Heart left ventricle (tissue), 16 donors: ENCODE measurements around the gene ACYP1. TPM values are rescaled to one million over a fixed set of nuclear protein-coding genes. Genes with fewer than 3 reads are reported as not detected.

Experiments used
- ATAC-seq, 4 donors: fragments of 200-7000 bp; cut with Tn5 transposase; one replicate each; pipeline ENCODE4 v1.9.1; 2020 to 2022; ENCODE audit warnings: moderate library complexity in 4 of 4, mild to moderate bottlenecking in 3 of 4, moderate number of reproducible peaks in 1 of 4
- DNase-seq, 5 donors: peaks; one replicate each; pipeline ENCODE4 v3.0.0-alpha.2; 2020
- H3K27ac ChIP-seq, 12 donors: fragments of 200-600 bp; sonication (generic) in 4 of 12; one replicate each; pipeline versions ENCODE4 v1.5.0 to v1.8.0; 2016 to 2022; ENCODE audit warnings: mild to moderate bottlenecking in 2 of 12
- H3K27me3 ChIP-seq, 9 donors: fragments of 200-600 bp; sonication (generic) in 2 of 9; one replicate each; pipeline versions ENCODE4 v1.5.1 to v1.8.0; 2016 to 2022; ENCODE audit warnings: mild to moderate bottlenecking in 3 of 9
- H3K36me3 ChIP-seq, 9 donors: fragments of 200-600 bp; sonication (generic) in 2 of 9; one replicate each; pipeline versions ENCODE4 v1.5.0 to v1.8.0; 2018 to 2022; ENCODE audit warnings: mild to moderate bottlenecking in 2 of 9
- H3K4me1 ChIP-seq, 12 donors: fragments of 200-600 bp; sonication (generic) in 4 of 12; one replicate each; pipeline versions ENCODE4 v1.5.0 to v1.8.0; 2016 to 2022; ENCODE audit warnings: mild to moderate bottlenecking in 3 of 12
- H3K4me3 ChIP-seq, 12 donors: fragments of 200-600 bp; sonication (generic) in 4 of 12; one replicate each; pipeline versions ENCODE4 v1.5.0 to v1.8.0; 2017 to 2022; ENCODE audit warnings: mild to moderate bottlenecking in 9 of 12, moderate library complexity in 4 of 12
- H3K9me3 ChIP-seq, 12 donors: fragments of 200-600 bp; sonication (generic) in 4 of 12; one replicate each; pipeline versions ENCODE4 v1.5.0 to v1.8.0; 2016 to 2022; ENCODE audit warnings: mild to moderate bottlenecking in 1 of 12
- CTCF ChIP-seq, 12 donors: fragments of 200-600 bp; sonication (generic) in 4 of 12; IDR thresholded peaks; one replicate each; pipeline versions ENCODE4 v1.5.0 to v1.8.0; 2018 to 2022; ENCODE audit warnings: antibody characterized with exemption in 12 of 12, mild to moderate bottlenecking in 5 of 12
- POLR2A ChIP-seq, 2 donors: fragments of 450-650 bp; IDR thresholded peaks; one replicate each; pipeline ENCODE4 v1.6.1; 2017; ENCODE audit warnings: antibody characterized with exemption in 2 of 2, mild to moderate bottlenecking in 2 of 2, moderate library complexity in 2 of 2
- WGBS, 4 donors: extraction: QIAGEN DNeasy Blood & Tissue Kit in 2 of 4; methylation state at CpG; one replicate each; pipeline versions ENCODE4 v1.1.5 to v1.1.7; 2013 to 2018; 5-methylcytosine and 5-hydroxymethylcytosine counted together
- intact Hi-C, 10 donors: fragments of 100-400 bp; cut with DNase I; formaldehyde crosslinking; loops; one replicate each; pipeline versions ENCODE4 v1.11.1 to v1.14.2; 2022
- polyA plus RNA-seq, 2 donors: library from polyadenylated mRNA; stranded (reverse); fragments of 200-250 nt; gene quantifications; one replicate each; pipeline ENCODE4 v1.2.3, GENCODE V29; 2013
- total RNA-seq, 9 donors: library from RNA; depleted of rRNA in 2 of 9; stranded (reverse); fragments of >200 nt in 2 of 9; fragmentation: NEBNext Ultra II Directional in 3 of 9; extraction: Animal tissue kit (Norgen Biotek cat#: 25700) in 3 of 9; gene quantifications; one replicate each; pipeline versions ENCODE4 v1.1.0 to v1.2.4, GENCODE V29; 2016 to 2023
- donor health status: ischemic (EF 13 %, LVEDD 7.1; RV severe dilation, severe dysfunction).
- donor health status: healthy with polysubstance abuse.
- donor health status: DM: no; HTN: yes; CAD: no.
- donor health status: DM: no; HTN: no; CAD: no.
- donor health status: ischemic (EF 25% LVEDD 6.9; RV normal size, moderate dysfunction).
- donor health status: ischemic (EF 25% LVEDD 5.7; RV mildly dilated, moderate dysfunction).
- donor health status: healthy.
- donor health status: DM: yes; HTN: yes; CAD: no.
- donor health status: ischemic (EF 35%, LVEDD 5.7; RV mildly dilated, moderate dysfunction).
- donor health status: nonischemic (EF 11% LVEDD 7.7; RV severe dilation, severe dysfunction).
- donor health status: DM: yes; HTN: yes; CAD: no.
- donor health status: PGD.
- donor health status: ischemic (EF 29% LVEDD 5.4; RV normal size, mild dysfunction).
- donor health status: nonischemic (EF 23%, LVEDD 6.1; RV moderate dilation, normal function).

ACYP1 gene
- total and polyA plus RNA-seq, 11 donors: 6.7 to 20.0 (median 11.4) TPM

- TF ChIP-seq CTCF (IDR thresholded peaks at IDR 0.05) (no peak), POLR2A (IDR thresholded peaks at IDR 0.05) (no peak)
- WGBS, 4 donors: 32 to 46% (median 37%) methylated on average over 1 of the region's 1 CpG
- H3K4me3 ChIP-seq: no peak overlapping the region
- H3K27me3 ChIP-seq: no peaks in the 10 kb centered on the region
- peaks cover 0 to 6% (median 0%) of the 10 kb centered on the region in 12 donors for H3K4me1 ChIP-seq
- no peak for ATAC-seq
- no peaks in the 10 kb centered on the region for H3K9me3 ChIP-seq
- no peak overlapping the region for H3K27ac ChIP-seq
- intact Hi-C loops: no loop called here
- H3K36me3 ChIP-seq: peaks cover 0 to 100% (median 99%) of the 10 kb centered on the region in 9 donors
- DNase-seq: no peak
These were observed 34.9 kb upstream of the ACYP1 start for GRCh38 chr14:75098682-75099081.

GRCh38 chr14:75098212-75098611 lies 34.4 kb upstream of the ACYP1 start:
- Histone ChIP-seq H3K4me1 (peaks cover 0 to 6% (median 0%) of the 10 kb centered on the region in 12 donors), H3K36me3 (peaks cover 0 to 100% (median 99%) of the 10 kb centered on the region in 9 donors), H3K9me3 (no peaks in the 10 kb centered on the region), H3K27ac (no peak overlapping the region), H3K4me3 (no peak overlapping the region), H3K27me3 (no peaks in the 10 kb centered on the region)
- TF ChIP-seq CTCF (IDR thresholded peaks at IDR 0.05) (no peak), POLR2A (IDR thresholded peaks at IDR 0.05) (no peak)
- ATAC-seq (no peak), DNase-seq (no peak)
- intact Hi-C loops: no loop called here

GRCh38 chr14:75096959-75097358 lies 33.1 kb upstream of the ACYP1 start:
- ATAC-seq: peak; percentile 37 to 74 (median 70)
- 57 to 69% (median 66%) methylated on average over 6 of the region's 6 CpGs for WGBS, 4 donors
- no peak overlapping the region for H3K27ac ChIP-seq
- H3K4me3 ChIP-seq: no peak overlapping the region
- peaks cover 0 to 6% (median 0%) of the 10 kb centered on the region in 12 donors for H3K4me1 ChIP-seq
- no peaks in the 10 kb centered on the region for H3K9me3 ChIP-seq
- peaks cover 0 to 100% (median 100%) of the 10 kb centered on the region in 9 donors for H3K36me3 ChIP-seq
- peak in 1 of 5 donors; percentile 8 for DNase-seq
- intact Hi-C loops: no loop called here
- H3K27me3 ChIP-seq: no peaks in the 10 kb centered on the region
- TF ChIP-seq CTCF (IDR thresholded peaks at IDR 0.05) (no peak), POLR2A (IDR thresholded peaks at IDR 0.05) (no peak)

- intact Hi-C loops: no loop called here
- H3K36me3 ChIP-seq: peaks cover 0 to 100% (median 100%) of the 10 kb centered on the region in 9 donors
- 90 to 98% (median 94%) methylated on average over 4 of the region's 4 CpGs for WGBS, 4 donors
- H3K27ac ChIP-seq: no peak overlapping the region
- DNase-seq (no peak), ATAC-seq (no peak)
- no peaks in the 10 kb centered on the region for H3K9me3 ChIP-seq
- peaks cover 0 to 6% (median 0%) of the 10 kb centered on the region in 12 donors for H3K4me1 ChIP-seq
- H3K4me3 ChIP-seq: no peak overlapping the region
- no peaks in the 10 kb centered on the region for H3K27me3 ChIP-seq
- no peak for TF ChIP-seq POLR2A (IDR thresholded peaks at IDR 0.05)
- TF ChIP-seq CTCF (IDR thresholded peaks at IDR 0.05): no peak
These were observed 31.9 kb upstream of the ACYP1 start for GRCh38 chr14:75095690-75096089.
